SK-N-SH (cell line): ENCODE results near the gene KCTD11. TPM values are rescaled to one million over a fixed set of nuclear protein-coding genes. Genes with fewer than 3 reads are reported as not detected.

ENCODE experiments used
- CTCF ChIA-PET: fragments of 300-600, 350-600 bp; formaldehyde crosslinking; extraction: SDS; loops from one replicate; lab custom pipeline; 2021; lab: Yijun Ruan, JAX
- POLR2A ChIA-PET: fragments of 350-600 bp; sonication (Branson Sonifier 250); formaldehyde crosslinking; extraction: SDS; loops from one replicate; lab custom pipeline; 2020; ENCODE audit warnings: antibody characterized with exemption, inconsistent platforms; lab: Yijun Ruan, JAX
- DNase-seq: peaks from one replicate; pipeline ENCODE4 v3.0.0; 2012
- H2AFZ ChIP-seq: fragments of 200-600 bp; sonication (generic); 2 replicates; pipeline ENCODE4 v1.8.1; 2016; ENCODE audit warnings: antibody characterized with exemption, mild to moderate bottlenecking, low read depth
- H3F3A ChIP-seq: fragments of 200-600 bp; sonication (generic); replicated peaks from 2 replicates; pipeline ENCODE3; 2016; ENCODE audit warnings: antibody characterized with exemption, mild to moderate bottlenecking; ENCODE audit not compliant: insufficient read depth
- H3K27ac ChIP-seq, 2 experiments: fragments of 200-500 bp in 1 of 2; fragments of 200-600 bp in 1 of 2; sonication (Bioruptor generic) in 1 of 2; sonication (generic), shearing (Covaris generic) in 1 of 2; 2 replicates each; pipeline versions ENCODE4 v1.5.1 to v1.6.1; 2014 to 2016; ENCODE audit warnings: low read depth in 2 of 2, inconsistent platforms in 1 of 2, low read length in 1 of 2, mild to moderate bottlenecking in 1 of 2, mixed read lengths in 1 of 2
- H3K27me3 ChIP-seq: fragments of 200-600 bp; sonication (generic), shearing (Covaris generic); 2 replicates; pipeline ENCODE4 v1.6.1; 2016; ENCODE audit warnings: mixed run types; ENCODE audit not compliant: insufficient read depth
- H3K36me3 ChIP-seq, 2 experiments: fragments of 200-500 bp in 1 of 2; fragments of 200-600 bp in 1 of 2; sonication (Bioruptor generic) in 1 of 2; sonication (generic) in 1 of 2; replicated peaks in 1 of 2; 2 replicates each; pipeline versions ENCODE3 to v1.5.1; 2014 to 2016; ENCODE audit warnings: low read length in 1 of 2, mild to moderate bottlenecking in 1 of 2; ENCODE audit not compliant: insufficient read depth in 2 of 2, control insufficient read depth in 1 of 2
- H3K4me1 ChIP-seq, 2 experiments: fragments of 200-500 bp in 1 of 2; fragments of 200-600 bp in 1 of 2; sonication (Bioruptor generic) in 1 of 2; sonication (generic), shearing (Covaris generic) in 1 of 2; 2 replicates each; pipeline versions ENCODE4 v1.5.1 to v1.6.1; 2014 to 2016; ENCODE audit warnings: low read depth in 1 of 2, low read length in 1 of 2, mixed run types in 1 of 2; ENCODE audit not compliant: insufficient read depth in 2 of 2, control insufficient read depth in 1 of 2
- H3K4me2 ChIP-seq: fragments of 200-600 bp; sonication (generic), shearing (Covaris generic); 2 replicates; pipeline ENCODE4 v1.6.1; 2017; ENCODE audit warnings: mixed run types
- H3K4me3 ChIP-seq, 2 experiments: fragments of 200-500 bp in 1 of 2; fragments of 200-600 bp in 1 of 2; sonication (Bioruptor generic) in 1 of 2; sonication (generic), shearing (Covaris generic) in 1 of 2; 2 replicates each; pipeline versions ENCODE4 v1.5.1 to v1.8.1; 2014 to 2016; ENCODE audit warnings: low read depth in 2 of 2, inconsistent platforms in 1 of 2, low read length in 1 of 2, mild to moderate bottlenecking in 1 of 2, mixed read lengths in 1 of 2, moderate library complexity in 1 of 2
- H3K79me2 ChIP-seq: fragments of 200-600 bp; sonication (generic); 2 replicates; pipeline ENCODE4 v1.8.1; 2017; ENCODE audit warnings: mild to moderate bottlenecking; ENCODE audit not compliant: insufficient read depth
- H3K9ac ChIP-seq: fragments of 200-600 bp; sonication (generic); 2 replicates; pipeline ENCODE4 v1.6.1; 2017; ENCODE audit warnings: mixed run types
- H3K9me2 ChIP-seq: fragments of 200-600 bp; sonication (generic); 2 replicates; pipeline ENCODE4 v1.6.1; 2017; ENCODE audit warnings: mixed run types
- H3K9me3 ChIP-seq: fragments of 200-600 bp; sonication (generic); 2 replicates; pipeline ENCODE4 v1.6.1; 2017; ENCODE audit warnings: mixed run types, mild to moderate bottlenecking, moderate library complexity
- H4K20me1 ChIP-seq: fragments of 200-600 bp; sonication (generic); 2 replicates; pipeline ENCODE4 v1.6.1; 2017; ENCODE audit warnings: mild to moderate bottlenecking, mixed run types; ENCODE audit not compliant: insufficient read depth
- RCOR1 ChIP-seq: fragments of 150-350 bp; IDR thresholded peaks from 2 replicates; pipeline ENCODE4 v1.6.1; 2017; ENCODE audit warnings: antibody characterized with exemption, low read length
- WGBS: methylation state at CpG from one replicate; pipeline ENCODE4 v1.1.6; 2017; ENCODE audit warnings: low lambda C conversion rate; 5-methylcytosine and 5-hydroxymethylcytosine counted together
- polyA plus RNA-seq, 3 experiments: library from polyadenylated mRNA; depleted of rRNA; stranded (reverse); fragments of >200 nt; gene quantifications; 2 replicates each; pipeline ENCODE4 v1.2.3, GENCODE V29; 2012
- TF ChIP-seq, protein P1 (sequence below): IDR thresholded peaks from 2 replicates; pipeline ENCODE4 v1.4.0; 2012; ENCODE audit warnings: low read depth, borderline replicate concordance
- TF ChIP-seq, protein P2 (sequence below): fragments of 150-350 bp; IDR thresholded peaks from 2 replicates; pipeline ENCODE4 v1.6.1; 2016; ENCODE audit warnings: mild to moderate bottlenecking, low read depth, low read length

Gene KCTD11
- polyA plus RNA-seq, 1 of the 3 experiments (the other 2 are of a cell fraction), result 9.5 TPM

DNA sequence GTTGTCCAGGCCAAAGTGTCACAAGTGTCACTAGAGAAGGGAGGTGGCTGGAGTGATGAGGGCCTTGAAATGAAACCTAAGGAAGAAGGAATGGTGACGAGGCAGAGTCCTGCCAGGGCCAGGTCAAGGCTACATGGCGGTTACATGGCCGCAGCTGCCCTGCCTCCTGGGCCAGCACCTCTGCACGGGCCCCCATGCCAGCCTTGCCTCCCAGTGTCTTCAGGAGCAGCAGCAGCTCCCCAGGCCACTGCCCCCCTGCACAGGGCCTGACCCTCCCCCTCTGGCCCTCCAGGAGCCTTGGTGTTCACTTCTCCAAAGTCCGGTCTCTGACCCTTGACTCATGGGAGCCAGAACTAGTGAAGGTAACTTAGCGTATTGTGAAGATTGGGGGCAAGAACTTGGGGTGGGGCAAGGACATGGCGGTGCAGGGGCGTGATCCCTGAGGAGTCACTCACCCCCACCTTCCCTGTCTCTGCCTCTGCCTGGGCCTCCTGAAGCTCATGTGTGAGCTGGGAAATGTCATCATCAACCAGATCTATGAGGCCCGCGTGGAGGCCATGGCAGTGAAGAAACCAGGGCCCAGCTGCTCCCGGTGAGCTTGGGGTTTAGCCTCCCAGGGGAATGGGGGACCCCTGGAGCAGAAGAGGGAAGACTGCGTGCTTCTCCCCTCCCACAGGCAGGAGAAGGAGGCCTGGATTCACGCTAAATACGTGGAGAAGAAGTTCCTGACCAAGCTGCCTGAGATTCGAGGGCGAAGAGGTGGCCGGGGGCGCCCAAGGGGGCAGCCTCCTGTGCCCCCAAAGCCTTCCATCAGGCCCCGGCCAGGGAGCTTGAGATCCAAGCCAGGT lies 4.1 kb upstream of the KCTD11 start:
- WGBS, result 75% methylated on average over 11 of the region's 19 CpGs
- H3K27ac ChIP-seq, result no peak overlapping the region
- no peaks in the 10 kb centered on the region; the same call in 1 of the 2 replicates for H4K20me1 ChIP-seq
- H3K9me3 ChIP-seq, result no peaks in the 10 kb centered on the region
- TF ChIP-seq, protein P1, sequence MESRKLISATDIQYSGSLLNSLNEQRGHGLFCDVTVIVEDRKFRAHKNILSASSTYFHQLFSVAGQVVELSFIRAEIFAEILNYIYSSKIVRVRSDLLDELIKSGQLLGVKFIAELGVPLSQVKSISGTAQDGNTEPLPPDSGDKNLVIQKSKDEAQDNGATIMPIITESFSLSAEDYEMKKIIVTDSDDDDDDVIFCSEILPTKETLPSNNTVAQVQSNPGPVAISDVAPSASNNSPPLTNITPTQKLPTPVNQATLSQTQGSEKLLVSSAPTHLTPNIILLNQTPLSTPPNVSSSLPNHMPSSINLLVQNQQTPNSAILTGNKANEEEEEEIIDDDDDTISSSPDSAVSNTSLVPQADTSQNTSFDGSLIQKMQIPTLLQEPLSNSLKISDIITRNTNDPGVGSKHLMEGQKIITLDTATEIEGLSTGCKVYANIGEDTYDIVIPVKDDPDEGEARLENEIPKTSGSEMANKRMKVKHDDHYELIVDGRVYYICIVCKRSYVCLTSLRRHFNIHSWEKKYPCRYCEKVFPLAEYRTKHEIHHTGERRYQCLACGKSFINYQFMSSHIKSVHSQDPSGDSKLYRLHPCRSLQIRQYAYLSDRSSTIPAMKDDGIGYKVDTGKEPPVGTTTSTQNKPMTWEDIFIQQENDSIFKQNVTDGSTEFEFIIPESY, result no peak
- TF ChIP-seq, protein P2, sequence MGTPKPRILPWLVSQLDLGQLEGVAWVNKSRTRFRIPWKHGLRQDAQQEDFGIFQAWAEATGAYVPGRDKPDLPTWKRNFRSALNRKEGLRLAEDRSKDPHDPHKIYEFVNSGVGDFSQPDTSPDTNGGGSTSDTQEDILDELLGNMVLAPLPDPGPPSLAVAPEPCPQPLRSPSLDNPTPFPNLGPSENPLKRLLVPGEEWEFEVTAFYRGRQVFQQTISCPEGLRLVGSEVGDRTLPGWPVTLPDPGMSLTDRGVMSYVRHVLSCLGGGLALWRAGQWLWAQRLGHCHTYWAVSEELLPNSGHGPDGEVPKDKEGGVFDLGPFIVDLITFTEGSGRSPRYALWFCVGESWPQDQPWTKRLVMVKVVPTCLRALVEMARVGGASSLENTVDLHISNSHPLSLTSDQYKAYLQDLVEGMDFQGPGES, result no peak
- ChIA-PET CTCF (interaction anchor here (0.8 to 4.8 kb wide), 10 partner anchors 8 to 302 kb away, joined by 3 to 25 read pairs (median 4); partner anchors contain the start of genes NEURL4, SENP3 and SLC2A4), POLR2A (no interaction called here)
- peaks cover 8 to 22% of the 10 kb centered on the region in 2 experiments; a peak in 2 of 4 replicates for H3K4me1 ChIP-seq
- H3K4me2 ChIP-seq, result no peak overlapping the region
- H3K4me3 ChIP-seq, result no peak overlapping the region
- peaks cover 20% of the 10 kb centered on the region for H3K79me2 ChIP-seq
- no peak for DNase-seq
- no peaks in the 10 kb centered on the region for H3K9me2 ChIP-seq
- no peaks in the 10 kb centered on the region for H3K36me3 ChIP-seq
- peaks cover 18% of the 10 kb centered on the region for H3F3A ChIP-seq
- no peak overlapping the region for H3K9ac ChIP-seq
- H3K27me3 ChIP-seq, result peaks cover 10% of the 10 kb centered on the region; the same call in 1 of the 2 replicates
- H2AFZ ChIP-seq, result no peak overlapping the region

DNA sequence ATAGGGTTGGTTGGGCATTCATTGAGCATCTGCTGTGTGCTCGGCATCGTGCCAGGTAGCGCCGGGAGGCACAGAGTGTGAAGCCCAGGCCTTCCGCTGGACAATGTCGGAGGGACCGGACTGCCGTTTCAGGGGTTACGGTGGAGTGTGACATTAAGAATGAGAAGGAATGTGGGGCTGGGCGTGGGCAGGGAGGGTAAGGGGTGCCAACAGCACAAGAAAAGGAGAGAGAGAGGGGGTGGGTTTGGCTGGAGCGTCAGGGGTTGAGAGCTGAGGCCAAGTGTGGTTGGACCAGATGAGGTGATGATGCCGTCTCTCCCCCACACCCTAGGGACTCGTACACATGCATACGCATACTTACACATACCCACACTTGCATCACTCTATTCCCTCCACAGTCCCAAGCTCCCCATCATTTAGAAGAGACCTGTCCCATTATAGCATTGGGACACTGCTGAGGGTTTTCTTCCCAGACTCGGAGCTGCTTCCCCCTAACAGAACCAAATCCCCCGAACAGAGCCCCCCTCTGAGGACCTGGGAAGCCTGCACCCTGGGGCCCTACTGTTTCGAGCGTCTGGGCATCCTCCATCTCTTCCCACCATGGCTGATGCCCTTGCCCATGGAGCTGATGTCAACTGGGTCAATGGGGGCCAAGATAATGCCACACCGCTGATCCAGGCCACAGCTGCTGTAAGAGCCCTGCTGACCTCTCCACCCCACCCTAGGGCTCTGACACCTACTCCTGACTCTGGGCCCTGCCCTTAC lies 3.3 kb upstream of the KCTD11 start:
- TF ChIP-seq RCOR1, result no peak
- TF ChIP-seq, all 33 proteins: peak for 0
- Histone ChIP-seq H3K79me2 (peaks cover 28% of the 10 kb centered on the region), H2AFZ (no peak overlapping the region), H3K27me3 (peaks cover 2% of the 10 kb centered on the region; the same call in 1 of the 2 replicates), H4K20me1 (no peaks in the 10 kb centered on the region; the same call in 1 of the 2 replicates), H3K9me3 (no peaks in the 10 kb centered on the region), H3K9me2 (no peaks in the 10 kb centered on the region), H3K9ac (no peak overlapping the region), H3K27ac (no peak overlapping the region), H3K4me2 (peak overlapping the region; percentile 100; the same call in 1 of the 2 replicates), H3F3A (peaks cover 18% of the 10 kb centered on the region), H3K4me1 (peaks cover 15 to 27% of the 10 kb centered on the region in 2 experiments; a peak in 2 of 4 replicates), H3K4me3 (no peak overlapping the region), H3K36me3 (no peaks in the 10 kb centered on the region)
- POLR2A ChIA-PET, result no interaction called here
- CTCF ChIA-PET, result interaction anchor here (0.8 to 4.8 kb wide), 13 partner anchors 7 to 303 kb away, joined by 3 to 25 read pairs (median 4); partner anchors contain the start of genes ACAP1, NEURL4, SENP3 and SLC2A4
- DNase-seq, result no peak
- 86% methylated on average over 19 of the region's 19 CpGs for WGBS
